Right ventricle myocardium inferior (tissue), 1 donor: ENCODE data around the gene NPHP3. TPM values are rescaled to one million over a fixed set of nuclear protein-coding genes. Genes with fewer than 3 reads are reported as not detected.
"Not testable (repeated sequence)": the region's sequence is repeated elsewhere in the genome, so short reads cannot be mapped to it uniquely, and the experiment has no call there.

Source experiments
- ATAC-seq: fragments of 200-7000 bp; cut with Tn5 transposase; one replicate; pipeline ENCODE4 v1.9.1; 2020; ENCODE audit warnings: mild to moderate bottlenecking, moderate library complexity
- DNase-seq: peaks from one replicate; pipeline ENCODE4 v3.0.0; 2021; ENCODE audit errors: missing footprints
- intact Hi-C: fragments of 100-400 bp; cut with DNase I; formaldehyde crosslinking; loops from one replicate; pipeline ENCODE4 v1.11.0; 2022
- total RNA-seq: library from RNA; stranded (reverse); fragmentation: NEBNext Ultra II Directional; extraction: Animal tissue kit (Norgen Biotek cat#: 25700); gene quantifications from one replicate; pipeline ENCODE4 v1.2.1, GENCODE V29; 2021
- donor health status: DM: no; HTN: yes; CAD: no; lungs with severe emphysema.

NPHP3 gene
- total RNA-seq, 1 donor from 2014 or later: 8.1 TPM

GRCh38 chr3:132657869-132658747 is 64.1 kb downstream of the NPHP3 start:
- no peak for ATAC-seq
- intact Hi-C loops: loop anchor here (2.0 kb wide), 1 partner anchor 65 kb away; the partner anchor contains the start of gene NPHP3
- DNase-seq: no peak

DNA sequence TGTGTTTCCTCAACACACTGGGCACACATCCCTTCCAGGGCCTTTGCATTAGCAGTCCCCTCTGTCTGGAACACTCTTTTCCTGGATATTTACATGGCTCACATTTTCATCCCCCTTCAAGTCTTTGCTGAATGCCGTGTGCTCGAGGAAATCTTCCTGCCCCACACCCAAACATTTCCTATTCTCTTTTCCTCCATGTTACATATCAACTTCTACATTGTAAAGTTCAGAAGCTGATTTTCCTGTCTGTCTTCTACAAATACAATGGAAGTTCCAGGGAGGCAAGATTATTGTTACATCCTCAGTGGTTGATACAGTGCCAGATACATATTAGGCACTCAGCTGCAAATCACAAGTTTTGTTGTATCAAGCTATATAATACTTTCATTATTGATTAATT is 66.7 kb downstream of the NPHP3 start:
- ATAC-seq: no peak
- intact Hi-C loops: no loop called here

DNA sequence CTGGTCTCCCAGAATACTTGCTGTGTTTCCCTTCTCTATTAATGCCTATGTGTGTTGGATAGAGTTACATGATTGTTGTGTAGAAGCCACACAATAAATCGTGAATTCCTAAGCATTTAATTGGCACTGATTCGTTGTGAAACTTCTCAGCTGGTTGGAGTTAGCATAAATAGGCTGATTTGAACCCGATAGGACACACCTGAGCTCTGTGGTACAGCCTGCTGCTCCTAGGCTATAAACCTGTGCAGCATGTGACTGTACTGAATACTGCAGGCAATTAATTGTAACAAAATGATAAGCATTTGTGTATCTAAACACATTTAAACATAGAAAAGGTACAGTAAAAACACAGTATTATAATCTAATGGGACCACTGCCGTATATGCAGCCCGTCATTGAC is 67.5 kb downstream of the NPHP3 start:
- intact Hi-C loops: no loop called here
- ATAC-seq (no peak), DNase-seq (no peak)

More for the DNA sequence above, 66.7 kb downstream of the NPHP3 start:
- DNase-seq: no peak

DNA sequence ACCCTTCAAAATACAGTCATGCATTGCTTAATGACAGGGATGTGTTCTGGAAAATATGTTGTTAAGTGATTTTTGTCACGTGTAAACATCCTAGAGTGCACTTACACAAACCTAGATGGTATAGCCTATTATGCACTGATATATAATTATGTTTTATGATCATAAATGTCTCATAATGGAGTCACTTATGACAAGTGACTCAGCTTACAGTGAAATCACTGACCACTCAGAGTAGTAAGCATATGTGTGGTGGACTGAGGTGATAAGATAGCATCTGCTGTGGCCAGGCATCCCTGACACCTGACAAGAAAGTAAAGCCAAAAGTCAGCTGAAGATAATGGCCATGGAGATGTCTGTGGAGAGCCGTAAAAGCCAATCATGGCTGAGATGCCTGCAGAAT is 68.0 kb downstream of the NPHP3 start:
- DNase-seq: no peak
- intact Hi-C loops: no loop called here
- ATAC-seq: no peak

GRCh38 chr3:132652640-132653270 is 69.5 kb downstream of the NPHP3 start:
- intact Hi-C loops: no loop called here
- ATAC-seq: no peak
- DNase-seq: no peak

DNA sequence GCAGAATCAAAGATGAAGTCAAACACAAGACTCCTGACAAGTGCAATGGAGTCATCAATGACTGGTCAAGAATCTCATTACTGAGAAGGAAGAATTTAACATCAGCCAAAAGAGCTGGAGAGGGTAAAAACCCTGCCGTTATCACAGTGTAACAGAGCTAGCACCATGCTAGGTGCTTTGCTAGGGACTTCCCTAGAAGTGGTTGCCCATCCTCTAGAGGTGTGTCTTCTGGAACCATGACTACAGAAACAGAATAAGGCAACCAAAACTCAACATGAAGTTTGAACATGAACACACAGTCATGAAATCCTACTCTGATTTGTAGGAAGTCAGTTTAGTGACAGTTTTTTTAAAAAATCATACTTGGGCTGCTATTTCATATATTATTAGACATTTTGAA is 72.1 kb downstream of the NPHP3 start:
- DNase-seq: no peak
- intact Hi-C loops: no loop called here
- no peak for ATAC-seq

DNA sequence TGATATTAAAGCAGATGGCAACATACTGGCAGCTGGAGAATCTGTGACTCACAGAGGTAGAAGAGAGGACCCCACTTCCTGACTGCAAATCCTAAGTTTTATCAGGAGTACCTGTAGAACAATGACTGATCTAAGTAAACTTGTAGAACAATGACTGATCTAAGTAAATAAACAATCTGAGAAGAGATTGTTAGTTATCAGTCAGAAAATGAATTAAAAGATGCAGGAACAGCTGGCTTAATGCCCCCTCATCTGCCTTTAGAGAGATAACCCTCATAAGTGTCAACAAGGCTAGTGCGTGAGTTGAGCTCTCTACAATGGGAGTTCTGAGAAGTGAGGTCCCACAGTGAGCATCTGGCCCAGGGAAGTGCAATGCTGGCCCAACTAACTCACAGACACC is 77.2 kb downstream of the NPHP3 start:
- no peak for DNase-seq
- ATAC-seq: no peak
- intact Hi-C loops: no loop called here

DNA sequence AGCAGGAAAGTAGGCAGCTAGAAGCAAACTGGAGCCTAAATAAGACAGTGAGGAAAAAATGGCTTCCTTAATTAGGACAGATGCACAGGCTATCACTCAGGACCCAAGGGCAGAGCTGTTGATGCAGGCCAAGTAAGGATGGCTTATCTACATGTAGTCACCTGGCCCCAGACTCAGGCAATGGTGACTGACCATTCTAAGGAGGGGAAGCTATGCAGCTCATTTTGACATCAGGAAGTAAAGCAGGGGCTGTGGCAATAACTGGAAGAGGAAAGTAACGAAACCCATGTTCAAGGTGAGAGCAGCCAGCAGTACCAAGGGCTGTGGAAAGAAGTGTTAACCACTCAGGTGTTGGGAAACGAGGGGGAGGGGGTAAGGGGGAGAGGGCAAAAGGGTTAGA is 78.8 kb downstream of the NPHP3 start:
- no peak for DNase-seq
- ATAC-seq: no peak
- intact Hi-C loops: no loop called here

GRCh38 chr3:132642539-132642847 is 79.7 kb downstream of the NPHP3 start:
- ATAC-seq (no peak), DNase-seq (no peak)
- intact Hi-C loops: loop anchor here (1.0 kb wide), 1 partner anchor 106 kb away; no protein-coding TSS in a partner anchor

DNA sequence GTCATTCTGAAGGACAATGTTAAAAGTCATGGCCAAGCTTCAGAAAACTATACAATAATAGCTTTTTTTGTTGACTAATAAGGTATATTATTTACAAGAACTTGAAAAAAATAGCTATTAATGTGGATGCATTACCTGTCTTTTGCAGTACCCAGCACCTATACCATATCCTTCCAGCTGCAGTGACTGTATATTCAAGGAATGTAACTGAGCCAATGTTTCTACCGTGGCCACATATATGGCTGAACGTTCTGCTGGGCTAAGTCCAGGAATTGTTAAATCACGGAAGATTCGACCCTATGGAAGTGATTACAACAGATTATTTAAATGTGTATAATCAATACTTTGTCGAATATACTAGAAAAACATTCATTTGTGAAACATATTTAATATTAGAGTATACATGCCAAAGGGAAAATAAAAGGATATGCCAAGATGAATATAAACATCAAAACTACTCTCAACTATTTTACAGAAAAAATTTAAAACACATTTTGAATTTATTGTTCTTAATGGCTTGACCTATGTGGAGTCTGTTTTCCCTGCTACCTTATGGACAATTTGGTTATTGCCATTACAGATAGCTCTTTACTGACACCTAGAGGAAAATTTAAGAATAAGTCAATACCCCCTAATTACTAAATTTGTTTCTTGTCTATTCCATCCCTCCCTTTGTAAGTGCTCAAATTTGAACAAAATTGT is 80.2 kb downstream of the NPHP3 start:
- no peak for DNase-seq
- peak; percentile 52 for ATAC-seq
- intact Hi-C loops: loop anchor here (1.0 kb wide), 1 partner anchor 106 kb away; no protein-coding TSS in a partner anchor

DNA sequence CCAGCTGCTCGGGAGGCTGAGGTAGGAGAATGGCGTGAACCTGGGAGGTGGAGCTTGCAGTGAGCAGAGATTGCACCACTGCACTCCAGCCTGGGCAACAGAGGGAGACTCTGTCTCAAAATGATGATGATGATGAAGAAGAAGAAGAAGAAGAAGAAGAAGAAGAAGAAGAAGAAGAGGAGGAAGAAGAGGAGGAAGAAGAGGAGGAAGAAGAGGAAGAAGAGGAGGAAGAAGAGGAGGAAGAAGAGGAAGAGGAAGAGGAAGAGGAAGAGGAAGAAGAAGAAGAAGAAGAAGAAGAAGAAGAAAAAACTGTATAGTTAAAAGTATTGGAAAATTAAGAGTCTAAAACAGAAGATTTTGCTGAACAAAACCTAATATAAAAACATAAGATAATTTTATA is 80.8 kb downstream of the NPHP3 start:
- DNase-seq, ATAC-seq, intact Hi-C loops: not testable (repeated sequence)

- DNase-seq: no peak
- no peak for ATAC-seq
- intact Hi-C loops: no loop called here
Observed at GRCh38 chr3:132638706-132639105, 83.5 kb downstream of the NPHP3 start.

DNA sequence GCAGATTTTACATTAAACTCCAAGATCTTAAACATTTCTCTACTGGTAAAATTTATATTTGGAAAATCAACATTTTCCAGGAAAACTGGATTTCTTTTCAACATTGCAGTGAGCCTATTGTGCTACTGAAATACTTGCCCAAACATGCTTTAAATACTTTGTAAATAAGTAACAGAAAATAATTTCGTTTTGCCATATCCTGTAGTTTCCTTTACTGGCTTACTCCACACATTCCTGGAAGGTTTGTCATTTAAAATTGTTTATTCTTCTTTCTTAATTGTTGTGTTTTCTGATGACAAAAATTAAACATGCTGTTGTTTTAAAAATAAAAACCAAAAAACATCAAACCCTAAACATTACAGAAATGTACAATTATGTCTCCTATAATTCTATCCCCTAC is 84.6 kb downstream of the NPHP3 start:
- intact Hi-C loops: no loop called here
- ATAC-seq (no peak), DNase-seq (no peak)

DNA sequence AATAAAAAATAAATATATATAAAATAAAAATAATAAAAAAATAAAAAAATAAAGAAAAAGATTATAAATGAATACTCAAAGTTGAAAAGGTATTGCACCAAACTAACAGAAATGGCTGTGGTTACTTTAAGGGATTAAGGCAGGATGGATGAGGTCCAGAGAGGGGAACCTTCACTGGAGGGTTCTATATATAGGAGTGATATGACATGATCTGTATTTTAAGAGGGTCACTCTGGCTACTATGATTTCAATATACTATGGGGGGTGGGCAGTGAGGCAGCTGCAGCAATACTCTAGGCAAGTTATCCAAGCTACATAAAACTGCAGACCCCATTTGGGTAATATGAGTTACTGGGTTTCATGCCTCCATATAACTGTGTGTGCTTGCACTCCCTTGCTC is 87.2 kb downstream of the NPHP3 start:
- intact Hi-C loops: no loop called here

More for the DNA sequence above, 87.2 kb downstream of the NPHP3 start:
- peak; percentile 59 for ATAC-seq
- DNase-seq: no peak

Other genes starting within 250 kb of the NPHP3 start
- 2.8 TPM for gene ACKR4, start 125.1 kb downstream of the NPHP3 start, total RNA-seq
- gene ACAD11, start 62.6 kb downstream of the NPHP3 start, total RNA-seq: 14.5 TPM
- gene UBA5, start 62.1 kb downstream of the NPHP3 start, total RNA-seq: 36.0 TPM